ENCODE measurements around the gene SLX4IP. TPM values are rescaled to one million over a fixed set of nuclear protein-coding genes. Genes with fewer than 3 reads are reported as not detected.

SLX4IP gene
- total and polyA plus RNA-seq, 2 donors (not counting 1 experiment from before 2014, with no cell fraction given), result 2.0 to 8.1 TPM

DNA sequence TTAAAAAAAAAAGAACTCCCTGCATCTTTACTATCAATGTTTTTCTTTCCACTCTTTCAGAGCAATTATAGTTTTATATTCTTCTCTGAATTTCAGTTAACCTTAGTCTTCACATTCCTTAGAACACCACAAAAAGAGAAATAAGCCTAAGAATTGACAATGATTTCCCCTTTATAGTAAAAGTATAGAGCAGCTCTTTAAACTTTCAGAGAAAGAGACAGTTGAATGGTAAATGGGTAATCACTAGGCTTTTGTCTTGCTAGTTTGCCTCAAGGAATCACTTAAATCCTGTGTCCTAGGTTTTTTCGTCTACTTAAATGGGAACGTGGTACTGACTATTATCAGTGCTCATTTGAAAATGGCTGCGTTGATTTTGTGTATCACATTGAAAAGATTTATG, 31.8 kb downstream of the SLX4IP start:
- Histone ChIP-seq H4K20me1 (ENCODE audit: control insufficient read depth, insufficient read depth, low read length, poor library complexity, severe bottlenecking) (no peaks in the 10 kb centered on the region), H3K9me3 (ENCODE audit: control extremely low read depth in 1 of 3, control insufficient read depth in 2 of 3, insufficient read depth in 1 of 3, low read length in 2 of 3) (peaks cover 0 to 3% (median 1%) of the 10 kb centered on the region in 3 donors), H3K79me2 (ENCODE audit: control insufficient read depth, insufficient read depth, low read length) (no peaks in the 10 kb centered on the region), H3K4me3 (ENCODE audit: control extremely low read depth in 1 of 5, extremely low read depth in 1 of 5, insufficient read depth in 1 of 5, low read depth in 2 of 5, low read length in 4 of 5) (no peak overlapping the region), H3K4me1 (ENCODE audit: control insufficient read depth in 2 of 2, insufficient read depth in 2 of 2, low read length in 2 of 2) (no peaks in the 10 kb centered on the region), H3K27ac (ENCODE audit: low read length in 2 of 2) (no peak overlapping the region), H3K27me3 (replicated peaks in 1 of 4; ENCODE audit: control extremely low read depth in 1 of 4, control insufficient read depth in 3 of 4, insufficient read depth in 4 of 4, low read length in 3 of 4) (no peaks in the 10 kb centered on the region), H3K36me3 (replicated peaks in 1 of 2; ENCODE audit: control extremely low read depth in 1 of 2, control insufficient read depth in 1 of 2, extremely low read depth in 1 of 2, insufficient read depth in 2 of 2, low read length in 1 of 2) (peaks cover 0 to 3% of the 10 kb centered on the region in 2 experiments), H2AFZ (ENCODE audit: insufficient read depth, low read depth, low read length, poor library complexity, severe bottlenecking) (no peak overlapping the region), H3K4me2 (replicated peaks; ENCODE audit: low read depth, low read length, poor library complexity, severe bottlenecking) (no peak overlapping the region), H3K9ac (ENCODE audit: low read length) (no peak overlapping the region)
- Mint-ChIP-seq H3K27me3 (no peaks in the 10 kb centered on the region), H3K4me3 (no peak overlapping the region), H3K27ac (no peak overlapping the region), H3K9me3 (ENCODE audit: insufficient read depth) (no peaks in the 10 kb centered on the region), H3K4me1 (no peaks in the 10 kb centered on the region)
- ChIA-PET POLR2A (no interaction called here), CTCF (no interaction called here)
- ATAC-seq (ENCODE audit: low read depth) (no peak), DNase-seq (no peak)
- no CpG with 5 or more reads among the region's 3 CpGs for whole genome bisulfite sequencing (ENCODE audit: insufficient coverage)
- intact Hi-C loops (cut with micrococcal nuclease), result no loop called here
- TF ChIP-seq EZH2 (IDR thresholded peaks at IDR 0.05; ENCODE audit: borderline replicate concordance, insufficient read depth, low read depth, low read length, poor library complexity, severe bottlenecking), result no peak
- TF ChIP-seq, protein P1, sequence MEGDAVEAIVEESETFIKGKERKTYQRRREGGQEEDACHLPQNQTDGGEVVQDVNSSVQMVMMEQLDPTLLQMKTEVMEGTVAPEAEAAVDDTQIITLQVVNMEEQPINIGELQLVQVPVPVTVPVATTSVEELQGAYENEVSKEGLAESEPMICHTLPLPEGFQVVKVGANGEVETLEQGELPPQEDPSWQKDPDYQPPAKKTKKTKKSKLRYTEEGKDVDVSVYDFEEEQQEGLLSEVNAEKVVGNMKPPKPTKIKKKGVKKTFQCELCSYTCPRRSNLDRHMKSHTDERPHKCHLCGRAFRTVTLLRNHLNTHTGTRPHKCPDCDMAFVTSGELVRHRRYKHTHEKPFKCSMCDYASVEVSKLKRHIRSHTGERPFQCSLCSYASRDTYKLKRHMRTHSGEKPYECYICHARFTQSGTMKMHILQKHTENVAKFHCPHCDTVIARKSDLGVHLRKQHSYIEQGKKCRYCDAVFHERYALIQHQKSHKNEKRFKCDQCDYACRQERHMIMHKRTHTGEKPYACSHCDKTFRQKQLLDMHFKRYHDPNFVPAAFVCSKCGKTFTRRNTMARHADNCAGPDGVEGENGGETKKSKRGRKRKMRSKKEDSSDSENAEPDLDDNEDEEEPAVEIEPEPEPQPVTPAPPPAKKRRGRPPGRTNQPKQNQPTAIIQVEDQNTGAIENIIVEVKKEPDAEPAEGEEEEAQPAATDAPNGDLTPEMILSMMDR (IDR thresholded peaks at IDR 0.05), result no peak

GRCh38 chr20:10467681-10468339, 32.7 kb downstream of the SLX4IP start:
- WGBS (ENCODE audit: insufficient coverage), result 36% methylated on average over 2 of the region's 3 CpGs
- POLR2A ChIA-PET, result no interaction called here

More at GRCh38 chr20:10467681-10468339, 32.7 kb downstream of the SLX4IP start:
- no peak for TF ChIP-seq EZH2 (IDR thresholded peaks at IDR 0.05; ENCODE audit: borderline replicate concordance, insufficient read depth, low read depth, low read length, poor library complexity, severe bottlenecking)
- TF ChIP-seq, protein P1 (IDR thresholded peaks at IDR 0.05), result no peak
- peaks cover 0 to 3% (median 1%) of the 10 kb centered on the region in 3 donors for H3K9me3 ChIP-seq (ENCODE audit: control extremely low read depth in 1 of 3, control insufficient read depth in 2 of 3, insufficient read depth in 1 of 3, low read length in 2 of 3)
- no peaks in the 10 kb centered on the region for H3K27me3 ChIP-seq (replicated peaks in 1 of 4; ENCODE audit: control extremely low read depth in 1 of 4, control insufficient read depth in 3 of 4, insufficient read depth in 4 of 4, low read length in 3 of 4)
- no peak overlapping the region for H3K4me3 ChIP-seq (ENCODE audit: control extremely low read depth in 1 of 5, extremely low read depth in 1 of 5, insufficient read depth in 1 of 5, low read depth in 2 of 5, low read length in 4 of 5)
- CTCF ChIA-PET, result no interaction called here
- H3K9ac ChIP-seq (ENCODE audit: low read length), result no peak overlapping the region
- H3K4me2 ChIP-seq (replicated peaks; ENCODE audit: low read depth, low read length, poor library complexity, severe bottlenecking), result no peak overlapping the region
- H2AFZ ChIP-seq (ENCODE audit: insufficient read depth, low read depth, low read length, poor library complexity, severe bottlenecking), result no peak overlapping the region
- ATAC-seq (ENCODE audit: low read depth) (no peak), DNase-seq (no peak)
- peaks cover 0 to 3% of the 10 kb centered on the region in 2 experiments for H3K36me3 ChIP-seq (replicated peaks in 1 of 2; ENCODE audit: control extremely low read depth in 1 of 2, control insufficient read depth in 1 of 2, extremely low read depth in 1 of 2, insufficient read depth in 2 of 2, low read length in 1 of 2)
- Mint-ChIP-seq H3K4me3 (no peak overlapping the region), H3K4me1 (no peaks in the 10 kb centered on the region), H3K9me3 (ENCODE audit: insufficient read depth) (no peaks in the 10 kb centered on the region), H3K27ac (no peak overlapping the region), H3K27me3 (no peaks in the 10 kb centered on the region)
- H3K79me2 ChIP-seq (ENCODE audit: control insufficient read depth, insufficient read depth, low read length), result no peaks in the 10 kb centered on the region
- H3K4me1 ChIP-seq (ENCODE audit: control insufficient read depth in 2 of 2, insufficient read depth in 2 of 2, low read length in 2 of 2), result no peaks in the 10 kb centered on the region
- H3K27ac ChIP-seq (ENCODE audit: low read length in 2 of 2), result no peak overlapping the region
- no peaks in the 10 kb centered on the region for H4K20me1 ChIP-seq (ENCODE audit: control insufficient read depth, insufficient read depth, low read length, poor library complexity, severe bottlenecking)
- intact Hi-C loops (cut with micrococcal nuclease), result no loop called here

All from B cell (primary cell).